ENCODE results near the gene AGRN.
"Not testable (repeated sequence)": the region's sequence is repeated elsewhere in the genome, so short reads cannot be mapped to it uniquely, and the experiment has no call there.

AGRN gene

DNA sequence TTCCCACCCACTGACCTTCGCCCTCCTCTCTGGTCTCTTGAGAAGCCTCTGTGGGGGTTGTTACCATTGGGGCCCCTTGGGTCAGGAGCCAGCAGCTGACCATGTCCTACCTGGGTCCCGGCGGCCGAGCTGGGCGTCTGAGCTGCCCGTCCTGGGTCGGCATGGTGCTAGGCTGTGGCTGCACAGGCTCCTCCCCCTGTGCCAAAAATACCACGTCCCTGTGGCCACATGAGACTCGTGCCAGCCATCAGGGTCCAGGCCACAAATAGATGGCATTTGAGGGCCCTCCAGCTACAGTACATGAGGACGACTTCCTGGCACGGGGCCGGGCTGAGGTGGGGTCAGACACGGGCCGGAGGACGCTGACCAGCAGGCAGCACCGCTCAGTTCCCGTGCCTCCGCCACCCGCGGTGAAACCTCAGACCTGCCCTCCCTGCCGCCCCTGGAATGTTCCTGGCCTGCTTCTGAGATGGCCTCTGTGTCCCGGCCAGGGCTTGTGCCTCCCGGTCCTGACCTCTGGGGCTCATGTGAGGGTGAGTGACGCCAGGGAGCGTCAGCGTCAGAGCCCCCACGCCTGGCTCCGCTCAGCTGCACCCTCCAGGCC, 37.9 kb upstream of the AGRN start, which contains the start of gene PERM1:
Gene PERM1, minus strand, starts transcription at position 139 of the 604 bp plus-strand sequence. CDS start 1,064 bp downstream, outside the sequence.
- DNase-seq, result no peak

DNA sequence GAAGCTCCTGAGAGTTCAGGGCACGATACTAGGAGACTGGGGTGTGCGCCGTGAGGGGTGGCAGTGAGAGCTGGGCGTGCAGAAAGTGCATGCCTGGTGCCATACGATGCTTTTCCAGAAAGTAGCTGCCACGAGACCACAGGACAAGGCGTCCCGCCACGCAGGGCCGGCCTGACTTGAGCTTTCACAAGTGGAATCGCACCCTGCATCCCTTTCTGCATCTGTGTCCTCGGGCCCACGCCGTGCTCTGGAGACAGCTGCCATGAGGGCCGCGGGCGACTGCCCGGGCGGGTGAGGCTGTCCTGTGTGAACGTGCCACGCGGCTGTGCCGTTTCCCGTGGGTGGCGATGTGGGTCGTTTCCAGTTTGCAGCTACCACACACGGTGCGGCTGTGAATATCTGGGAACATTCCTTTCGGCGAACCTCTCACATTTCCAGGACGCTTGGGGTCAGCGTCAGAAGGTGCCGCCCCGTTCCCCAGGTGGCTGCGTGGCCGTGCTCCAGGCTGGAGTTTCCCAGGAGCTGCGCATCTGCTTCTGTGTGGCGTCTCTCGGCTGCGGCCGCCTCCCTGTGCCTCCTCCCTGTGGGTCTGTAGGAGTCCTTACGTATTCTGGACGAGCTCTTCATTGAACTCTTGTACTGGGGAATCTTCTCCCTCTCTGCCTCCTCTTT, 37.0 kb upstream of the AGRN start:
- DNase-seq, result no peak

DNA sequence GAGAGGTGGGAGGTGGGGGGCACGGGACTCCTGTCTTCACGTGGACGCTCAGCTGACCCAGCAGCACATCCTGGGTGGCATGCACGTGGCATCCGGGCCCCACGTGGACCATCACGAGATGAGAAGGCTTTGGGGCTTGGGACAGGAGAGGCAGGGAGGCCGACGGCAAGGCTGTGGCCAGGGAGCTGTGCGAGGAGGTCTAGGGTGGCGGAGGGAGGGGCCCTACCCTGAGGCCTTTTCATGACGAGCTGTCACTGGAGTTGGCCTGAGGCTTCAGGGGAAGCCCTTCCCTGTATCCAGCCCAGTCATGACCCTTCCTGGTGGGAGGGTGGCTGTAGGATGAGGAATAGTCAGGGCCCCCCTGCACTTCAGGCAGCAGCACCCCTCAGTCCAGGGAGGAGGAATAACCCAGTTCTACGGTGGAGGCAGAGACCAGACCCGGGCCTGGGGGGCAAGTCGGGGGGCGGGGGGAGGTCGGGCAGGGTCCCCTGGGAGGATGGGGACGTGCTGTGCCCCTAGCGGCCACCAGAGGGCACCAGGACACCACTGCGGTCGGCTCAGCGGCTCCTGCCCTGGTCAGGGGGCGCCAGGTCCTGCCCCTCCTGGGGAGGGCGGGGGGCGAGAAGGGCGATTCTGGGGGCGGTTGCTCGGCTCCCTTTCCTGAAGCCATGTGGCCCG, 36.0 kb upstream of the AGRN start:
- DNase-seq, result no peak

DNA sequence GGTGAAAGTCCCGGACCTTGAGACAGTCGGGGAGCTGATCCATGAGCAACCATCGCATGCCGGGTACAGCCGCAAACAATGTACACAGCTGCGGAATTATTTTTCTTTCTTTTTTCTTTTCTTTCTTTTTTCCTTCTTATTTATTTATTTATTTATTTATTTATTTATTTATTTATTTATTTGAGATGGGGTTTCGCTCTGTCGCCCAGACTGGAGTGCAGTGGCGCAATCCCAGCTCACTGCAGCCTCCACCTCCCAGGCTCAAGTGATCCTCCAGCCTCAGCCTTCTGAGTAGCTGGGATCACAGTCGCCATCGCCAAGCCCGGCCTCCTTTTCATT, 35.5 kb upstream of the AGRN start:
- no peak for DNase-seq

DNA sequence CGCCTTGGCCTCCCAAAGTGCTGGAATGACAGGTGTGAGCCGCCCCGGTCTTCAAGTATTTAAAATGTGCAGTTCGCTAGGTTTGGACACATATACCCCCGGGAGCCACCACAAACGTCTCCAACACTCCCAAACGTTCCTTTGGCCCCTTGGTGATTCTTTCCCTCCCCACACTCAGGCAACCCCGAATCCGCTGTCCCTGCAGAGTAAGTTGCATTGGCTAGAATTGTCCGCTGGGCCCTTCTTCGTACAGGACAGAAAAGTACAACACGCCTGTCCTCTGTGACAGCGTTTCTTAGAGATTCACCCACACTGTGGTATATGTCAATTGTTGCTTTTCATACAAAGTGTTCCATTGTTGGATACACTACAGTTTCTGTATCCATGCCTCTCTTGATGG, 34.8 kb upstream of the AGRN start:
- DNase-seq, result no peak

DNA sequence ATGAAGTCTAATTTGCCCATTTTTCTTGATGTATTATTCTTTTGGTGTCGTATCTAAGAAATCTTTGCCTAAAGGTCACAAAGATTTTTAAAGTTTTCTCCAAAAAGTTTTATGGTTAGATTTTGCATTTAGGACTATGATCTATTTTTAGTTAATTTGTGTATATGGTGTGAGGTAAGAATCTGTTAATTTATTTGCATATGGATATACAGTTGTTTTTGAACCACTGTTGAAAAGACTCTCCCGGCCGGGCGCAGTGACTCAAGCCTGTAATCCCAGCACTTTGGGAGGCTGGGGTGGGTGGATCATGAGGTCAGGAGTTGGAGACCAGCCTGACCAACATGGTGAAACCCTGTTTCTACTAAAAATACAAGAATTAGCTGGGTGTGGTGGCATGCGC, 31.9 kb upstream of the AGRN start:
- DNase-seq, result not testable (repeated sequence)

DNA sequence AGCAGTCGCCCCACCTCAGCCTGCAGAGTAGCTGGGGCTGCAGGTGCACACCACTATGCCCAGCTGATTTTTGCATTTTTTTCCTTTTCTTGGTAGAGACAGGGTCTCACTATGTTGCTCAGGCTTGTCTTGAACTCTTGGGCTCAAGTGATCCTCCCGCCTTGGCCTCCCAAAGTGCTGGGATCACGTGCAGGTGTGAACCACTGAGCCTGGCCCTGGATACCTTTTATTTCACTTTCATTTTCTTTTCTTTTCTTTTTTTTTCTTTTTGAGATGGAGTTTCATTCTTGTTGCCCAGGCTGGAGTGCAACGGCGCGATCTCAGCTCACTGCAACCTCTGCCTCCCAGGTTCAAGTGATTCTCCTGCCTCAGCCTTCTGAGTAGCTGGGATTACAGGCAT, 28.6 kb upstream of the AGRN start:
- not testable (repeated sequence) for DNase-seq

- DNase-seq, result no peak
Measured at GRCh38 chr1:991895-992294, 28.0 kb upstream of the AGRN start.

GRCh38 chr1:992362-992761, 27.6 kb upstream of the AGRN start:
- DNase-seq, result no peak

GRCh38 chr1:993379-993995, 26.4 kb upstream of the AGRN start:
- DNase-seq, result no peak

- DNase-seq, result not testable (repeated sequence)
Measured at GRCh38 chr1:994546-994945, 25.4 kb upstream of the AGRN start.

GRCh38 chr1:995665-996633, 24.0 kb upstream of the AGRN start:
- DNase-seq, result no peak

- DNase-seq, result no peak
Measured at GRCh38 chr1:996851-997712, 22.8 kb upstream of the AGRN start.

- no peak for DNase-seq
Measured at GRCh38 chr1:997713-997992, 22.3 kb upstream of the AGRN start.

- no peak for DNase-seq
Measured at GRCh38 chr1:997993-998744, 21.8 kb upstream of the AGRN start.

DNA sequence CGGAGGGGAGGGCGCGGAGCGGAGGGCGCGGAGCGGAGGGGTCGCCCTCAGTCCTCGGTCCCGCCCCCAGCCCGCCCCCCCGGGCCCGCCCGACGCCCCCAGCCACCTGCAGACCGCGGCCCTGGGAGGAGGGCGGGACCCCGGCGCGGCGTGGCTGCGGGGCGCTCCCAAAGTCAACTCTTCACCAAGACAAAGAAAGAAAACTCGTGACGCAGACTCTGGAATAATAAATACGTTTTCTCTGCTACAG, 21.2 kb upstream of the AGRN start:
- no peak for DNase-seq

DNA sequence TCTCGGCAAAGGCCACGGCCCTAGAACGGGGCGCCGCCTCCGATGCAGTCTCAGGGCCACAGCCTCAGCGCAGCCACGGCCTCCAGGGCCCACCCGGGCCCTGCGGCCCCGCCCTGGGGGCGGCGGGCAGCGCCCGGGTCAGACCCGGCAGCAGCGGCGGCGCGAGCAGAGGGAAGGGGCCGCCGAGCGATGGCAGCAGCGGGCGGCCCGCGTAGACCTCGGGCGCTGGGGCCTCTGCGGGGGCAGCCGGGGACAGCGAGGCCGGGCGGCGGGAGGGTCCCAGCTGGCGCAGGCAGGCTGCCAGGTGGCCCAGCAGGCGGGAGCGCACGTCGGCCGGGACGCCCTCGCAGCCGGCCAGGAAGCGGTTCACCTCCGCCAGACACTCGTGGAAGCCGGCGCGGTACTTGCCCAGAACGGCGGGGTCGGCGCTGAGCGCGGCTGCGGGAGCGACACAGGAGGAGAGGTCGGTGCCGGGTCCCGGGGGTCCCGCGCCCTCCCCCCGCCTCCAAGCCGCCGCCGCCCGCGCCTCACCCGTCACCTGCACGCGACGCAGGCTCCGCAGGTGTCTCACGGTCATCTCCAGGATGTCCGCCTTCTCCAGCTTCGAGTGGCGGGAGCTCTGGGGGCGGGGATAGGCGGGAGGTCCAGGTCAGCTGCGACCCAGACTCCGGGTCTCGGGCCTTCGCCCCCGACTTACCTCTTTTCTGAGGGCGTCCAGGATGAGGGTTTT, 20.8 kb upstream of the AGRN start:
- DNase-seq, result no peak

GRCh38 chr1:999725-1000356, 20.1 kb upstream of the AGRN start, which contains the start of gene HES4:
HES4 (minus strand) TSS chr1:1000097; CDS start chr1:999973, 124 bp downstream.
- DNase-seq, result no peak

DNA sequence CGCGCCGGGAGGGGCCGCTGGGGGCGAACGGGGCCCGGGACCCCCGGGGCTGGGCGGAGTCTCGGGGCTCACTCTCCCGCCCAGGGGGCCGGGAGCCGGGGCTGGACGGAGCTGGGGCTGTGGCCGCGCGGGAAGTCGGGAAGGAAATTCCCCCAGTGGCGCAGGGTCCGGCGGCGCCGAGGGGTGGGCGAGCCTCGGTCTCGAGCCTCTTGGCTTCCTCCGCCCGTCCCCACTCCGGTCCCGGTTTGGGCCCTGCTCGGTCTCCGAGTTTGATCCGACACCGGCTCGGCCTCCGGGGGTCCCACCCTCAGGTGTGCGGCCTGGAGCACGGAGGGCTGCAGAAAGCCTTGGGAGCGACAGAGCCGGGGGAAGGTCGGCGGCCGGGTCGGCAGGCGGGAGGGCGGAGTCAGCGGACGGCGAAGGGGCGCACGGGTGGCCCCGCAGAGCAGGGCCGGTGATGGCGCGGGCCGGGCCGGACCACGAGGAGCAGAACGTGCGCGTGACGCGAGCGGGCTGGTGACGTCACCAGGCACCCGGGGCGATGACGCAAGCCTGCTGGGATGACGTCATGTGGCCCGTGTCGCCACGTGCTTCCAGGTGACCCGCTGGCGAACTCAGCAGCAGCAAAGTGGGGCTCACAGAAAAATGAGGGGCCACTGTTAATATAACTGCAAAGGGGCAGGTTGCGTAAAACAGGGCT, 19.4 kb upstream of the AGRN start:
- DNase-seq, result no peak

Data from SIG-M5 (cell line).